Gastrocnemius medialis (tissue), 4 donors: Measurements from ENCODE around the gene SYT7. TPM values are rescaled to one million over a fixed set of nuclear protein-coding genes. Genes with fewer than 3 reads are reported as not detected.

ENCODE experiments used
- ATAC-seq, 2 donors: fragments of 150-250 bp; one replicate each; pipeline ENCODE4 v1.9.1; 2016
- DNase-seq, 2 donors: peaks; one replicate each; pipeline ENCODE4 v3.0.0-alpha.2; 2019
- H3K27ac ChIP-seq, 4 donors: fragments of 200-600 bp; sonication (generic); 1 replicate in 1 of 4; 2 replicates in 3 of 4; pipeline ENCODE4 v1.5.1; 2016 to 2018; ENCODE audit warnings: mild to moderate bottlenecking in 2 of 4, moderate library complexity in 1 of 4
- H3K27me3 ChIP-seq, 3 donors: fragments of 200-600 bp; sonication (generic) in 2 of 3; 1 replicate in 1 of 3; 2 replicates in 2 of 3; pipeline versions ENCODE4 v1.5.1 to v1.6.0; 2016 to 2019; ENCODE audit warnings: mild to moderate bottlenecking in 1 of 3, moderate library complexity in 1 of 3
- H3K36me3 ChIP-seq, 2 donors: fragments of 200-600 bp; sonication (generic) in 1 of 2; one replicate each; pipeline ENCODE4 v1.5.1; 2017 to 2018
- H3K4me1 ChIP-seq, 2 donors: fragments of 200-600 bp; sonication (generic) in 1 of 2; one replicate each; pipeline ENCODE4 v1.5.1; 2016 to 2017; ENCODE audit warnings: mild to moderate bottlenecking in 2 of 2
- H3K4me3 ChIP-seq, 4 donors: fragments of 200-600 bp; sonication (generic) in 3 of 4; 1 replicate in 1 of 4; 2 replicates in 3 of 4; pipeline ENCODE4 v1.5.1; 2016 to 2019; ENCODE audit warnings: mild to moderate bottlenecking in 2 of 4
- H3K9me3 ChIP-seq, 3 donors: fragments of 200-600 bp; sonication (generic) in 2 of 3; 1 replicate in 1 of 3; 2 replicates in 2 of 3; pipeline ENCODE4 v1.5.1; 2016 to 2019
- POLR2A ChIP-seq, 2 donors: fragments of 450-650 bp; IDR thresholded peaks; one replicate each; pipeline ENCODE4 v1.6.1; 2017; ENCODE audit warnings: antibody characterized with exemption in 2 of 2, mild to moderate bottlenecking in 2 of 2, moderate library complexity in 2 of 2
- in situ Hi-C, 4 donors: fragments of 200-750 bp; cut with MboI; loops; one replicate each; pipeline versions ENCODE4 v1.15.0 to v1.8.0; 2017; ENCODE audit warnings: low sequenced_read_pairs in 4 of 4
- intact Hi-C: fragments of 100-400 bp; cut with DNase I; formaldehyde crosslinking; loops from one replicate; pipeline ENCODE4 v1.15.1; 2023; ENCODE audit warnings: low total_unique reads
- total RNA-seq, 4 donors: library from RNA; depleted of rRNA; stranded (reverse); fragments of >200 nt; gene quantifications; one replicate each; pipeline versions ENCODE4 v1.1.0 to v1.2.3, GENCODE V29; 2016
- TF ChIP-seq, protein P1 (sequence below), 5 experiments: fragments of 450-650 bp in 3 of 5; fragments of 200-600 bp in 2 of 5; sonication (generic) in 2 of 5; IDR thresholded peaks in 4 of 5; conservative IDR thresholded peaks in 1 of 5; 1 replicate in 4 of 5; 2 replicates in 1 of 5; pipeline ENCODE4 v1.5.1; 2016 to 2019; ENCODE audit warnings: antibody characterized with exemption in 5 of 5, mild to moderate bottlenecking in 3 of 5, moderate library complexity in 3 of 5

SYT7 gene
- total RNA-seq, 4 donors from 2014 or later, result 0.68 to 4.9 (median 1.4) TPM

DNA sequence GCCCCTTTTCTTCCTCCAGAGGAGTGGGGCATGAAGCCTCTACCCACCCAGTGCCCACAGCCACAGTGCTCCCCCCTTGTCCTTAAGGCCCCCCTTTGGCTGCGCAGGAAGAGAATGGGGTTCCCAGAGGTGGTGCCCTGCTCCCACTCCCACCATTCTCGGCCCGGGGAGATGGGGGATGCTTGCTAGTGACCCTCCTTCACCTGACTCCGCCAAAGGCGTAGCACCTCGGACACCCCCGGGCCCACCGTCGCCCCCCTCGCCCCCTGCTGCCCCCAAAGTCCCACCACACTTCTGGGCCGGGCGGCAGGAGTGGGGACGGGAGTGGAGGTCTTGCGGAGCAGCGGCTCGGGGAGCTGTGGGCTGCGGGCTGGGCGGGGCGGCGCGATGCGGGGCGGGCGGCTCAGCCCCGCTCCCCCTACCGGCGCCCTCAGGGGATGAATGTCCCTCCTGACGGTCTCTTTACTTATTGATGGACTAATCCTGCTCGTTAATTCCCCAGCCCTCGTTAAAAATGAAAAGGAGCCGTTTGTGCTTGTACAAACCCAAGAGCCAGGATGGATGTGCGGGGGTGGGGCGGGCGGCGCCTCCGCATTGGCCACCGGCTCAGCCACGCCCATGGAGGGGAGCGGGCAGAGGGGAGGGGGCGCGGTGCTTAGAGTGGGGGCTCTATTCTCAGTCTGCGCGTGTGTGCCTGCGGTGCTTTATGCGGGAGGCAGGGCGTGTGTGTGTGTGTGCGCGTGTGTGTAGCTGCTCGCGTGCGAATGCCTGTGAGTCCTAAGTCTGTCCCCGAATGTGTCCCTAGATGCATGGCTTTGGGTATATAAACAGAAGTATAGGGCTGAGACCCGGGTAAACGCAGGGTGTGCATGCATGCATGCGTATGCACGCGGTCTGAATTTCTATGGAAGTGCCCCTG, 25.6 kb downstream of the SYT7 start:
- peaks cover 18 to 25% (median 21%) of the 10 kb centered on the region in 3 donors for H3K27me3 ChIP-seq
- no peak overlapping the region for H3K27ac ChIP-seq
- no peaks in the 10 kb centered on the region for H3K9me3 ChIP-seq
- no peak for DNase-seq
- intact Hi-C loops (no loop called here), in situ Hi-C loops (no loop called here)
- no peaks in the 10 kb centered on the region for H3K4me1 ChIP-seq
- H3K4me3 ChIP-seq, result no peak overlapping the region
- ATAC-seq, result no peak
- TF ChIP-seq, protein P1, sequence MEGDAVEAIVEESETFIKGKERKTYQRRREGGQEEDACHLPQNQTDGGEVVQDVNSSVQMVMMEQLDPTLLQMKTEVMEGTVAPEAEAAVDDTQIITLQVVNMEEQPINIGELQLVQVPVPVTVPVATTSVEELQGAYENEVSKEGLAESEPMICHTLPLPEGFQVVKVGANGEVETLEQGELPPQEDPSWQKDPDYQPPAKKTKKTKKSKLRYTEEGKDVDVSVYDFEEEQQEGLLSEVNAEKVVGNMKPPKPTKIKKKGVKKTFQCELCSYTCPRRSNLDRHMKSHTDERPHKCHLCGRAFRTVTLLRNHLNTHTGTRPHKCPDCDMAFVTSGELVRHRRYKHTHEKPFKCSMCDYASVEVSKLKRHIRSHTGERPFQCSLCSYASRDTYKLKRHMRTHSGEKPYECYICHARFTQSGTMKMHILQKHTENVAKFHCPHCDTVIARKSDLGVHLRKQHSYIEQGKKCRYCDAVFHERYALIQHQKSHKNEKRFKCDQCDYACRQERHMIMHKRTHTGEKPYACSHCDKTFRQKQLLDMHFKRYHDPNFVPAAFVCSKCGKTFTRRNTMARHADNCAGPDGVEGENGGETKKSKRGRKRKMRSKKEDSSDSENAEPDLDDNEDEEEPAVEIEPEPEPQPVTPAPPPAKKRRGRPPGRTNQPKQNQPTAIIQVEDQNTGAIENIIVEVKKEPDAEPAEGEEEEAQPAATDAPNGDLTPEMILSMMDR (IDR thresholded peaks at IDR 0.05 in 4 of 5, conservative IDR thresholded peaks at IDR 0.05 in 1 of 5), result no peak
- no peak for TF ChIP-seq POLR2A (IDR thresholded peaks at IDR 0.05)
- H3K36me3 ChIP-seq, result no peaks in the 10 kb centered on the region

DNA sequence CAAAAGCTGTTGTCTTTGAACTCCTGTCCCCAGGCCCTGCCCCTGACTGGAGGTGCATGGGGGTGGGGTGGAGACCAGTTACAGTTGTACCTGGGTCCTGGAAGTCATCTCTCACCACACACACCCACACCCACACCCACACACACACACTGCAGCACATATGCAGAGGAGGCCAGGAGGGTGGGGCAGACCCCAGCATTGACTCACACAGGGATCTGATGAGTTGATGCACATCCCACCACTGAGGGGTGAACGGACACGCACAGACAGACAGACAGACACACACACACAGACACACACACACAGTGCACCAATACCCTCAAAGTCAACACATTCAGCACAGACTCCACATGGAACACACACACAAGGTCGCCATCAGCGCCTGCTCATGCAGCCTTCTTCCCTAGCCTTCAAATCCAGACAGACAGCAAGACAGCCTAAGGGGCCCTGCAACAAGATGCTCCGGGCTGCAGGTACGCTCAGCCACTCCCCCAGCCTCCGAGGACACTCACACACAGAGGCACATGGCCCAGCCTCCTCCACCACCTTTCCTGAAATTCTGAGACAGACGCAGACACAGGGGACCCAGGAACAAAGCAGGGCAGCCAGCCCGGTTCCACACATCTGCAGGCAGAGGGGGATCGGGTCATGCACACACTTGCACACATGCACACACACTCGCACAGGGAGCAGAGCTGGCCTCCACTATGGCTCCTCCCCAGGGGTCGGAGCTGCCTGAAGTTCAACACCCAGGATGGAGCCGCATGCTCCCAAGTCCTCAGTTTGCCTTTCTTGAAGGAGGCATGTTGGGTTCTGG, 26.5 kb downstream of the SYT7 start:
- ATAC-seq (no peak), DNase-seq (no peak)
- peaks cover 18 to 25% (median 21%) of the 10 kb centered on the region in 3 donors for H3K27me3 ChIP-seq
- TF ChIP-seq, protein P1 (IDR thresholded peaks at IDR 0.05 in 4 of 5, conservative IDR thresholded peaks at IDR 0.05 in 1 of 5), result no peak
- no peak for TF ChIP-seq POLR2A (IDR thresholded peaks at IDR 0.05)
- H3K27ac ChIP-seq, result no peak overlapping the region
- in situ Hi-C loops, result no loop called here
- intact Hi-C loops, result no loop called here
- H3K4me1 ChIP-seq, result no peaks in the 10 kb centered on the region
- H3K4me3 ChIP-seq, result no peak overlapping the region
- H3K36me3 ChIP-seq, result no peaks in the 10 kb centered on the region
- no peaks in the 10 kb centered on the region for H3K9me3 ChIP-seq

DNA sequence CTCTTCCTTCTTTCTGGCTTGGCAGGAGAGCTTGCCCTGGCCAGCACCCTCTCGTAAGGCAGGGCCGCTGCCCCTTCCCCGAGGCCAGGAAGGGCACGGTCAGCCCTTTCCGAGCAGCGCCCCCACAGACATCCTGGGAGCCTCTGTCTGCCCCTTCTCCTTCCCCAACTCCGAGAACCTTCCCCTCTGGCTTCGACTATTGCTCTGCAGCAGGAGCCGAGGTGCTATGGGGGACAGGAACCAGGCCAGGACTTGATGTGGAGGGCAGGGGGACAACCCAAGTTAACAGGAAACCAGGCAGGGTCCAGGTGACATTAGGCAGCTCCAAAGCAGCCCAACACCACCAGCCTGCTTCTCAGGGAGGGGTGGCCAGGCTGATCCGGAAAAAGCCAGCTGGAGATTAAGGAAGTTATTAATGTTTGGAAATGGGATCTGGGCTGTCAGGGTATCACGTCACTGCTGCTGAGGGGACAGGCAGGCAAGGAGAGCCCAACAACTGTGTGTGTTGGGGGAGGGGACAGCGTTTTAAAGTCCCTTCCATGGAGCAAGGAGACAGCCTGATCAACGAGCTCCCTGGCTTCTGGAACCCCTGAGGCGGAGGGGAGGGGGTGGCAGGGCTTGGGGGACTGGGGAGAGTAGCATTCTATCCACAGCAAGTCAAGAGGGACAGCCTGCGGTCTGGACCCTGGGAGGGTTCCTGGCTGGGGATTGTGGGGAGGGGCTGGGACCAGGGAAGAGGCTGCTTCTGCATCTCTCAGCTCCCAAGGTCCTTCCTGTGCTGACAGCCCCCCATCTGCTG, 27.3 kb downstream of the SYT7 start:
- no peaks in the 10 kb centered on the region for H3K36me3 ChIP-seq
- intact Hi-C loops (no loop called here), in situ Hi-C loops (no loop called here)
- no peaks in the 10 kb centered on the region for H3K4me1 ChIP-seq
- TF ChIP-seq, protein P1 (IDR thresholded peaks at IDR 0.05 in 4 of 5, conservative IDR thresholded peaks at IDR 0.05 in 1 of 5), result no peak
- TF ChIP-seq POLR2A (IDR thresholded peaks at IDR 0.05), result no peak
- no peak for DNase-seq
- no peaks in the 10 kb centered on the region for H3K9me3 ChIP-seq
- H3K27me3 ChIP-seq, result peaks cover 18 to 25% (median 21%) of the 10 kb centered on the region in 3 donors
- ATAC-seq, result no peak
- no peak overlapping the region for H3K27ac ChIP-seq
- H3K4me3 ChIP-seq, result no peak overlapping the region

DNA sequence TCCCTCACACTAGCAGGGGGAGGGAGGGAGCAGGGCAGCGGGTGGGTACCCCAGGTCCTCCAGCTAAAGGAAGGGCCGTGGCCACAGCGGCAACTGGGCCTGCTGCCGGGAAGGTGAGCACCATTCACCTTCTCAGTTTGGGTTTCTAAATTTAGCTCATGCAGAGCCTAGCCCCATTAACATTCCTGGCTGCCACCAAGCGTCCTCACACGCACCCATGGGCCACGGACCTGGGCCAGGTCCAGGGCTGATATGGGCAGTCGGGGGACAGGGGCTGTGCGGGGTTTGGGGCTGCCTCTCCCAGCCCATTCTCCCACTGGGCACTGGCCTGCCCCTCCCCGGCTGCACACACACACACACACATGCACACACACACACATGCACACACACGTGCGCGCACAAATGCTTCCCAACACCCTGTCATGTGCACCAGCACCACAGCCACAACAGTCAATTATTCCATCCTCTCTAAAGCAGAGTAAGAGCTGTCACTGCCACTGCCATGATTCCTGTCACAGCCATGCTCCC, 28.7 kb downstream of the SYT7 start:
- no peak for DNase-seq

More for the DNA sequence above, 28.7 kb downstream of the SYT7 start:
- peaks cover 18 to 25% (median 21%) of the 10 kb centered on the region in 3 donors for H3K27me3 ChIP-seq
- no peak for TF ChIP-seq POLR2A (IDR thresholded peaks at IDR 0.05)
- TF ChIP-seq, protein P1 (IDR thresholded peaks at IDR 0.05 in 4 of 5, conservative IDR thresholded peaks at IDR 0.05 in 1 of 5), result no peak
- H3K9me3 ChIP-seq, result no peaks in the 10 kb centered on the region
- ATAC-seq, result no peak
- H3K4me1 ChIP-seq, result no peaks in the 10 kb centered on the region
- no peak overlapping the region for H3K4me3 ChIP-seq
- in situ Hi-C loops (no loop called here), intact Hi-C loops (no loop called here)
- no peak overlapping the region for H3K27ac ChIP-seq
- H3K36me3 ChIP-seq, result no peaks in the 10 kb centered on the region
